UCSD-AML1 (cell line): ENCODE data around the gene IFITM2.

Experiments used
- DNase-seq: peaks from one replicate; lab custom pipeline; 2025; ENCODE audit not compliant: unreplicated experiment; lab: John Stamatoyannopoulos, UW

IFITM2 gene

DNA sequence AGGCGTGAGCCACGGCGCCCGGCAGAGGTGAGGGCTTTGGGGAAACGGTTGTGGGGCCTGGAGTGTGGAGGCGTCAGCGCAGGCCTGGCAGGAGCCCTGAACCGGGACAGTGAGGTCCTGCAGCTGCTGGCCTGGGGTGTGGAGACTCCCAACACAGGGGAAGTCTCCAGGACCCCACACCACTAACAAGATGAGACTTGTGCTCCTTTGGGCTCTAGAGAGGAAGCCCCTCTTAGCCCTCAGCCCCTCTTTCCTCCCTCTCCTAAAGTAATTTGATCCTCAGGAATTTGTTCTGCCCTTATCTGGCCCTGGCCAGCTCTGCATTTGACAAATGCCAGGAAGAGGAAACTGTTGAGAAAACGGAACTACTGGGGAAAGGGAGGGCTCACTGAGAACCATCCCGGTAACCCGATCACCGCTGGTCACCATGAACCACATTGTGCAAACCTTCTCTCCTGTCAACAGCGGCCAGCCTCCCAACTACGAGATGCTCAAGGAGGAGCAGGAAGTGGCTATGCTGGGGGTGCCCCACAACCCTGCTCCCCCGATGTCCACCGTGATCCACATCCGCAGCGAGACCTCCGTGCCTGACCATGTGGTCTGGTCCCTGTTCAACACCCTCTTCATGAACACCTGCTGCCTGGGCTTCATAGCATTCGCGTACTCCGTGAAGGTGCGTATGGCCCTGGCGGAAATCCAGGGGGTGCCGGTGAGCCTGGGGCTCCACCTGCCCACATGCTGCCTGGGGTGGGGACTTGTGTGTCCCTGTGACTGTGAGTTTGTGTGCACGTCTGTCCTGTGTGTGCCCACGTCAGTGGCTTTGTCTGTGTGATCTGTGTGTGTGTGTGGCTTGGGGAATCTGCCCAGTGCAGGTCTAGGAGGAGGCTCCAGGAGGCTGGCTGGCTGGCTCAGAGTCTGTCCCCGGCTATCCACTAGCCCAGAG lies at the start of gene IFITM2:
IFITM2 (plus strand) TSS at position 51 of the 943 bp plus-strand sequence; CDS start at position 428, 377 bp downstream.
- DNase-seq: peak; percentile 80

DNA sequence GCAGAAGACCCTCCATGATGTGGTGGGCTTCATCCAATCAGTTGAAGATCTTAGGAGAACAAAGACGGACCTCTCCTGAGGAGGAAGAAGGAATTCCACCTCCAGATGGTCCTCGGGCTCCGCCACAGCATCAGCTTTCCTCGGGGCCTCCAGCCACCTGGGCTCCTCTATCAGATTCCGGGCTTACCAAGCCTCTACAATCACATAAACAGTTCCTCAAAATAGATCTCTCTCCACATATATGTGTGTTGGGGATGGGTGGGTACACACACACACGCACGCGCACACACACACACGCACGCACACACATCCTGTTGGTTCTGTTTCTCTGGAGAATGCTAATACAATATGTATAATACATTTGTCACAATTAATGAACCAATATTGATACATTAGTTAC lies 48.2 kb upstream of the IFITM2 start:
- no peak for DNase-seq

DNA sequence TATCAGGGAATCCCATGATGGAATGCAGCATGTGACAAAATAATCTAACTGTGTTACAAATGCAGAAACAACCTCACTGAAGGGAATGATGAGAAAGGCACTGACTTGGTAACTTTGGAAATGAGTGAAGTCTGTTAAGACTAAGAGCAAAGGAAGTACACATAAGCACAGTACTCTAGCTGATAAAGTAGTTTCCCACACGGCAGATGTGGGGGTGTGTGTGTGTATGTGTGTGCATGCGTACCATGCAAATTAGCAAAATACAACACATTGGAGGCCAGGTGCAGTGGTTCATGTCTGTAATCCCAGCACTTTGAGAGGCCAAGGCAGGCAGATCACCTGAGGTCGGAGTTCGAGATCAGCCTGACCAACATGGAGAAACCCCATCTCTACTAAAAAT lies 46.0 kb upstream of the IFITM2 start:
- no peak for DNase-seq

DNA sequence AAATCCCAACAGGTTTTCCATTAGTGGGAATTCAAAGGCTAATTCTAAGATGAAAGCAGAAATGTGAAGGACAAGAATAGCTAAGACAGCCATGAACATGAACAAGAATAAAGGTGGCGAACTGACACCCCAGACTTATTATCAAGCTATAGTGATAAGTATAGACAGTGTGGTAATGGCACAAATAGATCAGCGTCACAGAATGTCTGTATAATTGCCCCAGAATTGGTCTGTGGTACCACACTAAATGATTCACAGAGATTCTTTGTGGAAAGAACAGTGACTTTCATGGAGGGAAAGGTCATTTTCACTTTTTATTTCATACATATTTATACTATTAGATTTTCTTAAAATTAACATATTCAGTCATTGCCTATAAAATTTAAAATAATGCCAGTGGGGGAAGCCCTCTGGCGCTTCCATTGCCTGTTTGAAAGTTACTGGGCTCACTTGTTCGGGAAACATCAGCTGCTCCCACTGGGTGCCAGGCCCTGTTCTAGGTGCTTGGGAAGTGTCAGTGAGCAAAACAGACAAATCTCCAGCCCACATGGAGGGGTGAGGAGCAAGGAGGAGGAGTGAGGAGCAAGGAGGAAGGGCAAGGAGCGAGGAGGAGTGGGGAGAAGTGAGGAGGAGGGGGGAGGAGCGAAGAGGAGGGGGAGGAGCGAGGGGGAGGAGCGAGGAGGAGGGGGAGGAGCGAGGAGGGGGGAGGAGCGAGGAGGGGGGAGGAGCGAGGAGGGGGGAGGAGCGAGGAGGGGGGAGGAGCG lies 40.8 kb upstream of the IFITM2 start:
- DNase-seq: no peak

DNA sequence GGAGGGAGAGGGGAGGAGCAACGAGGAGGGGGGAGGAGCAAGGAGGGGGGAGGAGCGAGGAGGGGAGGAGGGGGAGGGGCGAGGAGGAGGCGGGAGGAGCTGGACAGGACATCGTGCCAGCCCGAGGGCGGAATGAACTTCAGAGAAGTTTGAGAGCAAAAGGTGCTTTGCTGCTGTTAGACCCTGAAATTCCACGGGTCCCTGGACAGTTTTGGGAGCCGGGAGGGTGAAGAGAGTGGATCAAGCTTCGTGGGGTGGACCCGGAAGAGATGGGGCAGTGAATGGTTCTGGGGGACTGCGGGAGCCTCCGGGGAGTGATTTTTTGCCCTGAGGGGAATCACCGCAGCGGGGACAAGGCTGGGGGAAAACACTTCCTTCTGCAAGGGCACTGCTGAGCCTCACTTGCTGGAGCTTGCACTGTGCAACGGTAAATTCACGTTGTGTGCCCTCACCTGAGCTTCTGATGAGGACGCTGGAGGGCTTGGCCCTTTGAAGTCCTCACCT lies 40.1 kb upstream of the IFITM2 start:
- DNase-seq: peak; percentile 69

DNA sequence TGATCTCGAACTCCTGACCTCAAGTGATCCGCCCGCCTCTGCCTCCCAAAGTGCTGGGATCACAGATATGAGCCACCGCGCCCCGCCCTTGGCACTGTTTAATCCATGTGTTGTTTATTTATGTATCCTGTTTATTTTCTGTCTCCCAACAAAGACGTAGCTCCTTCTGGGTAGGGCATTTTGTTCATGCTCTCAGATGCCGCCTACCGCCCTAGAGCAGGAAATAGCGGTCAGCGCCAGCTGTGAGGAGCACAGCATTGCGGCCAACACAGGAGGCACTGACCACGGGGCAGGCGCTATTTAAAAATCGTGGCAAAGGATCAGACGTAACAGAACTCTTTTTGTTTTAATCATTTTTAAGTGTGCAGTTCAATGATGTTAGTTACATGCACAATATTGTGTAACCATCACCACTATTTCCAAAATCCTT lies 38.9 kb upstream of the IFITM2 start:
- peak; percentile 76 for DNase-seq

DNA sequence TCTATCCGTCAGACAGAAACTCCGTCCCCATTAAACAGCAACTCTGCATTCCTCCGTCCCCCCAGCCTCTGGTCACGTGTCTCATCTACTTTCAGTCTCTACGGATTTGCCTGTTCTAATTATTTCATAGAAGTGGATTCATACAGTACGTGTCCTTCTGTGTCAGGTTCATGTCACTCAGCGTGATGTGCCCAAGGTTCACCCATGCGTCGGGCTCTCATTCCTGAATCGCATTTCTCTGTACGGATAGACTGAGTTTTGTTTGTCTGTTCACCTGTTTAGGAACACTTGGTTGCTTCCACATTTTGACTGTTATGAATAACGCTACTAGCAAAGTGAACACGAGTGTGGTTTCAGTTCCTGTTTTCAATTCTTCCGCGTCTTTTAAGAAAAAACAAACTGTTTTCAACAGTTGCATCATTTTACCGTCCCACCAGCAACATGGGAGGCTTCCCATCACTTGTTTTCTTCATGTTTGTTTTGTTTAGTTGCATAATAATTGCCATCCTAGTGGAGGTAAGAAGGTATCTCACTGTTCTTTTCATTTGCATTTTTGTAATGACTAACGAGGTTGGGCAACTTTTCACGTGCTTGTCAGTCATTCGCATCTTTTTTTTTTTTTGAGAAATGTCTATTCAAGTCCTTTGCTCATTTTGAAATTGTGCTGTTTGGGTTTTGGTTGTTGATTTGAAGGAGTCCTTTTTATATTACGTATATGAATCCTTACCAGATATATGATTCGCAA lies 38.3 kb upstream of the IFITM2 start:
- peak; percentile 65 for DNase-seq

DNA sequence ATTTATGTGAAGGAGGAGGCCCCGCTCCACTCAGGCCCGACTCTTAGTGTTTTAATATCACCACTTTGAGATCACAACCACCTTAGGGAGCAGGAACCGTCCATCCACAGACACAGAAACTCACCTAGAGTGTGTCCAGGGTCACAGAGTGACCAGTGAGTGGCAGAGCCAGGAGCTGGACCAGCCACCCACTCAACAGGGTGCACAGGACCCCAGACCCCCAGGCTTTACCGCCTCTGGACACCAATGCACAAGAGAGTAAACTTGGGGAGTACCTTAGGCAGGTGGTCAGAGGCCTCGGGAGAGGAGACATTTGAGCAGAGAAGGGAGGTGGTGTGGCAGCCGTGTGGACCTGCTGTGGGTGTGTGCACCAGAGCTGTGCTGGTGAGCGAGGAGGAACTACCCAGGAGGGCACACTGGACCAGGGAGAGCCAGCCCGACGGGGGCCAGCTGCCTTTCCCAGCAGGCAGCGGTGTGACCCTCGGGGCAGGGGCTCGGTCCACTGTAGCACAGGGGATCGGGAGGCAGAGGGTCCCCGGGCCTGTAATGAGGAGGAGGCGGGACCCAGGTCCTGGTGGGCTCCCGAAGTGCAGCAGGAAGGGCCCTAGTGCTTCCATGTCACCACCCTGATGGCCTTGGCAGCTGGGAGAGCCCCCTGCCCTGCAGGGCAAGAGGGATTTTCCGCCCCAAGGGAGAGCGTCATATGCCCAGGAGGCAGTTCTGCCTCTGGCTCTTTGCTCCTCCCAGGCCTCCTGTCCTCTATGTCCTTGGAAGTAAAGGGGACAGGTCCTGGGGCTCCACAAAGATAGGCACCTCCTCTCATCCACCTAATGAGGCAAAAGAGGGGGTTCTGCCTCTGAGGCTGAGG lies 36.9 kb upstream of the IFITM2 start:
- no peak for DNase-seq

DNA sequence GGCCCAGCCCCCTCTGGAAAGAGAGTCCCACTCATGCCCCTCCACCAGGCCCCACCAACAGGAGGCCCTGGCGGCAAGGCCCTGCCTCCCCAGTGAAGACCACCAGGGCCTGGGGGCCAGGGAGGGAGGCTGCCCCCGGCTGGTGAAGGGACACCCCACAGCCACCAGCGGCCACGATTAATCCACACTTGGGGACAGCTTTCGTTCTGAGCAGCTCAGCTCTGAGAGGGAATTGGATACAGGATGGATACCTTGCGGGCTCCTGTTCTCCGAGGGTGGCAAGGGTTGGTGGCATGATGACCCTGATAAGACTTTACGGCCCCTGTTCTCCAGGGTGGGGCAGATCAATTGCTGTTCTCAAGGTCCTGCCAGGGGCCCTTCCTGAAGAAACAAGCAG lies 36.3 kb upstream of the IFITM2 start:
- no peak for DNase-seq

DNA sequence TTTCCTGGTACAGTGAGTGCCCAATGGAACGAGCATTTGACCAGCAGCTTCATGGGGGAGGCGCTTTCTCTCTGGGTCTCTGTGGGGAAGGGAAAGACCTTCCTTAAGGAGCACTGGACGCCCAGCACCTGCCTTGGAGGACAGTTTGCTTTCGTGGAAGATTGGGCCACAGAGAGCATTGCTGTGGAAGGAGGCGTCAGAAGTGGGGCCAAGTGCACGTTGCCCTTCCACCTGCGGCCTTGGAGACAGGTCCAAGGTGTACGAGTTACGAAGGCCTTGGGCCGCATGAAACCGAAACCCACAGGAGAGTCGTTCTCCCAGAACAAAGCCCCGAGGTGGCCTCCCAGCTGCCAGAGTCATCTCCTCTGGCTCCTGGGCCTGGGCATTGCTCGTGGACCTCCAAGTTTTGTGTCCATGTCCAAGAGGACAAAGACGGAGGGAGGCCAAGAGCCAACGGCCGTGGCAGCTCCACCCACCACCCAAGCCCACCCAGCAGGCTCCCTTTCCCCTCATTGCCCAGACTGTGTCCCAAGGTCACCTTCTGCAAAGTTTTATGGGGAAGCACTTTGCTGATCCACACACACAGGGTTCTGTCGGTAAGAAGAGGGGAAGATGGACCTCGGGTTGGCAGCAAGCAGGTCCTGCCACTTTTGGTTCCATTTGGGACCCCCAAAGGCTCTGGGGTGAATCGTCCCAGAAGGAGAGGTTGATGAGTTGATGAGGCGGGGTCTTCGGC lies 35.3 kb upstream of the IFITM2 start:
- DNase-seq: no peak

DNA sequence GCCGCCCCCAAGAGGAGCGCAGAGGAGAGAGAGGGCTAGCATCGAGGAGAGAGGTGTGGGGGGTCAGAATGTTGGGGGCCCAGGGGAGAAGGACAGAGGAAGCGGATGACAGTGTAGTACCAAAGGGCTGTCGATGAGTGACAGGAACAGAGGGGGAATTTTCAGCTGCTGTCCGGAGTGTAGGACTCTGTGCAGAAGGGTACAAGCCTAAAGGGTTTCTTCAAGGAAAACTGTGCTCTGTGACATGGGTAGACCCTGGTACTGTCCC lies 34.8 kb upstream of the IFITM2 start:
- no peak for DNase-seq

DNA sequence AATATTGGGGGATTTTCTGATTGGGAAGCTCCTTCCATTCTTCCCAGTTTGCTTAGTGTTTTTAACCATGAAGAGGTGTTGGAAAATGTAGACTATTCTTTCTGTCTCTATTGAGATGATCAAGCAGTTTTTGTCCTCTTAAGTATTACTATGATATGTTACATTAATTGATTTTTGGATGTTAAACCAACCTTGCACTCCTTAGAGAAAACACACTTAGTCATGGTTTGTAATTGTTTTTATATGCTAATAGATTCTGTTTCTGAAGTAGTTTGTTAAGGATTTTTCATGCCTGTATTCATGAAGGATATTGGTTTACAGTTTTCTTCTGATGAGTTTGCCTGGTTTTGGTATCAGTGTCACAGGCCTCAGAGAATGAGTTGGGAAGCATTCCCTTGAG lies 31.4 kb upstream of the IFITM2 start:
- DNase-seq: no peak

DNA sequence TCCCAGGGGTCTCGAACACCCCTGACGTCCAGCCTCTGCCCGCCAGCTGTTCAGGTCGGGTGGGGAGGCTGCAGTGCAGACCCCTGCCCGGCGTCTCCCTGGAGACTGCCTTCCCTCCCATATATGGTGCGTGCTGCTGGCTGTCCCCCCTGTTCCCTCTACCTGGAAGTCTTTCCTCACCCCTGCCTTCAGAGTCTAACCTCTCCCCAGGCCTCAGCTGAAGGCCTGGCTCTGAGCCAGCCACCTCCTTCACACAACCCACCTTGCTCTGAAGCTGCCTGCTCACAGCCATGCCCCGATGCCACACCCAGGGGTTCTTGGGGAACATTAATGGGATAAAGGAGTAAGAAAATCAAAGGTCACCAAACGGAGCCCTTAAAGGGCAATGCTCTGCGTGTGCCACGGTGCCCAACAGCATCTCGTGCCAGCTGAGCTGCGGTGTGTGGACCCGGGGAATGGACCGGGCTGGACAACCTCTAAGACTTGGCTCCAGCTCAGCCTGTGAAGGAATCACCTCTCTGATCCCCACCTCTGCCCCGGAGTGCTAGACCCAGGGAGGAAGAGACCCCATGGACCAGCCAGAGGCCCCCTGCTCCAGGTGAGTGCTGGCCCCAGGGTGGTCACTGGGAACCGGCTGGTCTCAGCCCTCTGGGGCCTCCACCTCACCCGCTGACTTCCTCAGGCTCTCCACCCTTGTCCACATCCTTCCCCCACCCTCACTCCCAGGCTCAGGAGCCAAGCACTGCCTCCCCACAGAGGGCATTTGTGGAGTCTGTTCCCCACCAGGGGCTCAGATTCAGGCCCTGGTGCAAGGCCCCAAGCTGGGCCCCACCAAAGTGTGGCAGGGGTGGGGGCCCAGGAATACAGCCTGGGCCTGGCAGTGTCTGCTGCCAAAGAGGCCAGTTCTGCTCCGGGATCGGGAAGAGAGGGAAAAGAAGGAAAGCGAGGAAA lies 29.3 kb upstream of the IFITM2 start, which contains the start of gene NLRP6:
NLRP6 (plus strand) TSS at position 407 of the 951 bp plus-strand sequence; CDS start at position 570, 163 bp downstream.
- DNase-seq: no peak

DNA sequence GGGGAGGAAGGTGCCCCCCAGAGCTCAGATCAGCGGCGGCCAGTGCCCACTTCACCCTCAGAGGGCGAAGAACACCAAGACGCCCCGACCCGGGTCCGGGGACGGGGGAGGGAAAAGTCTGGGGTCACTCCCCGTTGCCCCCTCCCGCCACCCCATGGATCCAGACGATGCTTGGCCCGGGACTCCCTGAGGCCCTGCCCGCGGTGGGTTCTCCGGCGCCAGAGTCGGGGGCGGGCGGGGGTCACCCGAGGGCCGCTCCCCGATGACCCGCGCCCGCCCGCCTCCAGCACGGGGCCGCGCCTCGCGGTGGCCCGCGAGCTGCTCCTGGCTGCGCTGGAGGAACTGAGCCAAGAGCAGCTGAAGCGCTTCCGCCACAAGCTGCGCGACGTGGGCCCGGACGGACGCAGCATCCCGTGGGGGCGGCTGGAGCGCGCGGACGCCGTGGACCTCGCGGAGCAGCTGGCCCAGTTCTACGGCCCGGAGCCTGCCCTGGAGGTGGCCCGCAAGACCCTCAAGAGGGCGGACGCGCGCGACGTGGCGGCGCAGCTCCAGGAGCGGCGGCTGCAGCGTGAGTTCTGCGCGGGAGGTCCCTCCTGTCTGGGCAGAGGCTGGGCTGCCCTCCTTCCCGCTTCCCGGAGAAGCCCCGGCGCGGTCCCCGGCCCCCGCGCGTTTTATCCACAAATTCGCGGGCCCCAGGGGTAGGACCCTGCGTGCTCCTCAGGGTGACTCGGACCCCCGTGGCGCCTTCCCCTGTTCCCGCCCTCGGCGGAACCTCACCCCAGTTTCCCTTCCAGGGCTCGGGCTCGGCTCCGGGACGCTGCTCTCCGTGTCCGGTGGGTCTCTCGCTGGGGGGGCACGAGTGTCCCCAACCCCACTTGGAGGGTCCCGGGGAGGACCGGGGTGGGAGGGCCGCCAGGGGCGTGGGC lies 28.3 kb upstream of the IFITM2 start:
- DNase-seq: no peak

DNA sequence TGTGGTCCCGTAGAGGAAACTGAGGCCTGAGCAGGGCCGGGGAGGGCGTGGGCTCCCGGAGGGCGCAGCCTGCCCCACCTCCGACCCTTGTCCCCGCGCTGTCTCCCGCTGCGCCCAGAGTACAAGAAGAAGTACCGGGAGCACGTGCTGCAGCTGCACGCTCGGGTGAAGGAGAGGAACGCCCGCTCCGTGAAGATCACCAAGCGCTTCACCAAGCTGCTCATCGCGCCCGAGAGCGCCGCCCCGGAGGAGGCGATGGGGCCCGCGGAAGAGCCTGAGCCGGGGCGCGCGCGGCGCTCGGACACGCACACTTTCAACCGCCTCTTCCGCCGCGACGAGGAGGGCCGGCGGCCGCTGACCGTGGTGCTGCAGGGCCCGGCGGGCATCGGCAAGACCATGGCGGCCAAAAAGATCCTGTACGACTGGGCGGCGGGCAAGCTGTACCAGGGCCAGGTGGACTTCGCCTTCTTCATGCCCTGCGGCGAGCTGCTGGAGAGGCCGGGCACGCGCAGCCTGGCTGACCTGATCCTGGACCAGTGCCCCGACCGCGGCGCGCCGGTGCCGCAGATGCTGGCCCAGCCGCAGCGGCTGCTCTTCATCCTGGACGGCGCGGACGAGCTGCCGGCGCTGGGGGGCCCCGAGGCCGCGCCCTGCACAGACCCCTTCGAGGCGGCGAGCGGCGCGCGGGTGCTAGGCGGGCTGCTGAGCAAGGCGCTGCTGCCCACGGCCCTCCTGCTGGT lies 27.5 kb upstream of the IFITM2 start:
- peak; percentile 33 for DNase-seq

DNA sequence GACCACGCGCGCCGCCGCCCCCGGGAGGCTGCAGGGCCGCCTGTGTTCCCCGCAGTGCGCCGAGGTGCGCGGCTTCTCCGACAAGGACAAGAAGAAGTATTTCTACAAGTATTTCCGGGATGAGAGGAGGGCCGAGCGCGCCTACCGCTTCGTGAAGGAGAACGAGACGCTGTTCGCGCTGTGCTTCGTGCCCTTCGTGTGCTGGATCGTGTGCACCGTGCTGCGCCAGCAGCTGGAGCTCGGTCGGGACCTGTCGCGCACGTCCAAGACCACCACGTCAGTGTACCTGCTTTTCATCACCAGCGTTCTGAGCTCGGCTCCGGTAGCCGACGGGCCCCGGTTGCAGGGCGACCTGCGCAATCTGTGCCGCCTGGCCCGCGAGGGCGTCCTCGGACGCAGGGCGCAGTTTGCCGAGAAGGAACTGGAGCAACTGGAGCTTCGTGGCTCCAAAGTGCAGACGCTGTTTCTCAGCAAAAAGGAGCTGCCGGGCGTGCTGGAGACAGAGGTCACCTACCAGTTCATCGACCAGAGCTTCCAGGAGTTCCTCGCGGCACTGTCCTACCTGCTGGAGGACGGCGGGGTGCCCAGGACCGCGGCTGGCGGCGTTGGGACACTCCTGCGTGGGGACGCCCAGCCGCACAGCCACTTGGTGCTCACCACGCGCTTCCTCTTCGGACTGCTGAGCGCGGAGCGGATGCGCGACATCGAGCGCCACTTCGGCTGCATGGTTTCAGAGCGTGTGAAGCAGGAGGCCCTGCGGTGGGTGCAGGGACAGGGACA lies 26.7 kb upstream of the IFITM2 start:
- no peak for DNase-seq
